ENCODE results near the gene GOLGA6C. TPM values are rescaled to one million over a fixed set of nuclear protein-coding genes. Genes with fewer than 3 reads are reported as not detected.
"Not testable (repeated sequence)": the region's sequence is repeated elsewhere in the genome, so short reads cannot be mapped to it uniquely, and the experiment has no call there.

GOLGA6C gene
- total RNA-seq, 2 donors from 2014 or later, result not detected

- no peaks in the 10 kb centered on the region for H3K9me3 ChIP-seq
- H3K4me1 ChIP-seq, result no peaks in the 10 kb centered on the region
- intact Hi-C loops (cut with DNase I), result no loop called here
- TF ChIP-seq, protein P1, sequence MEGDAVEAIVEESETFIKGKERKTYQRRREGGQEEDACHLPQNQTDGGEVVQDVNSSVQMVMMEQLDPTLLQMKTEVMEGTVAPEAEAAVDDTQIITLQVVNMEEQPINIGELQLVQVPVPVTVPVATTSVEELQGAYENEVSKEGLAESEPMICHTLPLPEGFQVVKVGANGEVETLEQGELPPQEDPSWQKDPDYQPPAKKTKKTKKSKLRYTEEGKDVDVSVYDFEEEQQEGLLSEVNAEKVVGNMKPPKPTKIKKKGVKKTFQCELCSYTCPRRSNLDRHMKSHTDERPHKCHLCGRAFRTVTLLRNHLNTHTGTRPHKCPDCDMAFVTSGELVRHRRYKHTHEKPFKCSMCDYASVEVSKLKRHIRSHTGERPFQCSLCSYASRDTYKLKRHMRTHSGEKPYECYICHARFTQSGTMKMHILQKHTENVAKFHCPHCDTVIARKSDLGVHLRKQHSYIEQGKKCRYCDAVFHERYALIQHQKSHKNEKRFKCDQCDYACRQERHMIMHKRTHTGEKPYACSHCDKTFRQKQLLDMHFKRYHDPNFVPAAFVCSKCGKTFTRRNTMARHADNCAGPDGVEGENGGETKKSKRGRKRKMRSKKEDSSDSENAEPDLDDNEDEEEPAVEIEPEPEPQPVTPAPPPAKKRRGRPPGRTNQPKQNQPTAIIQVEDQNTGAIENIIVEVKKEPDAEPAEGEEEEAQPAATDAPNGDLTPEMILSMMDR (IDR thresholded peaks at IDR 0.05), result no peak
- no peaks in the 10 kb centered on the region for H3K36me3 ChIP-seq
- no peak overlapping the region for H3K9ac ChIP-seq (ENCODE audit: low read depth in 2 of 2, low read length in 2 of 2)
- H3K27ac ChIP-seq, result no peak overlapping the region
- H3K27me3 ChIP-seq, result no peaks in the 10 kb centered on the region
- no peak overlapping the region for H3K4me3 ChIP-seq
- no peak for DNase-seq
These were observed 23.0 kb upstream of the GOLGA6C start for GRCh38 chr15:75235051-75235673.

GRCh38 chr15:75235760-75236729 lies 22.1 kb upstream of the GOLGA6C start:
- DNase-seq, result no peak
- no peaks in the 10 kb centered on the region for H3K9me3 ChIP-seq
- TF ChIP-seq, protein P1 (IDR thresholded peaks at IDR 0.05), result no peak
- no peaks in the 10 kb centered on the region for H3K27me3 ChIP-seq
- no peaks in the 10 kb centered on the region for H3K36me3 ChIP-seq
- no peaks in the 10 kb centered on the region for H3K4me1 ChIP-seq
- no peak overlapping the region for H3K4me3 ChIP-seq
- no peak overlapping the region for H3K27ac ChIP-seq
- H3K9ac ChIP-seq (ENCODE audit: low read depth in 2 of 2, low read length in 2 of 2), result no peak overlapping the region
- intact Hi-C loops (cut with DNase I), result no loop called here

DNA sequence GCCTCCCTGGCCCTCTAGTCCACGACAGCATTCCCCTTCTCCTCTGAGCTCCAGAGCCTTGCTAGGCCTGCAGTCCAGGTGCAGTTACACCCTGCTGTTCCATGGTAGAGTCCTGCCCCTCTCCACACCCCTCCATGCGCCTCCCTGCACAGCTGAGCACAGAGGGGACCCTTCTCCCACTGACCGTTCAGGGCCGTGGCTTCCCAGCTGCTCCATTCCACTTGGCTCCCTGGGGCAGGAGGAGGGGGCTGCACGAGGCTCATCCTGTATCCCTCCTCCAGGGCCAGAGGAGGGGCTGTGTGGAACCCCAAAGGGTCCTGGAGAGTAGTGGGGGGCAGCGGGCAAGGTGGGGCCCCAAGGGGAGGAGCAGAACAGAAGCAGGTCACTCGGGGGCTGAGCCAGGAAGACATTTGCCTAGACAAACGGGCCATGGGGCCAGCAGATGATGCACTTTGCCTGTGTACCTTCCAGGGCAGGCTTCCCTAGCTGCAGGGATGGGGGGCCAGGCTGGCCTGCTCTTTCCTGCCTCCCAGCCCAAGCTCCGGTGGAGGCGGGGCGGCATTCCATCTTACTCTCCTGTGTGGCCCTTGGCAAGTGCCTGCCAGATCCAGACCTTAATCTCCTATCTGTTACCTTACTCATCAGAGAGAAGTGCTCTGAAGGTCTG lies 20.7 kb upstream of the GOLGA6C start:
- TF ChIP-seq, protein P1 (IDR thresholded peaks at IDR 0.05), result no peak
- Histone ChIP-seq H3K27me3 (no peaks in the 10 kb centered on the region), H3K4me1 (no peaks in the 10 kb centered on the region), H3K27ac (no peak overlapping the region), H3K9ac (ENCODE audit: low read depth in 2 of 2, low read length in 2 of 2) (no peak overlapping the region), H3K4me3 (no peak overlapping the region), H3K36me3 (no peaks in the 10 kb centered on the region), H3K9me3 (no peaks in the 10 kb centered on the region)
- no peak for DNase-seq
- intact Hi-C loops (cut with DNase I), result no loop called here

DNA sequence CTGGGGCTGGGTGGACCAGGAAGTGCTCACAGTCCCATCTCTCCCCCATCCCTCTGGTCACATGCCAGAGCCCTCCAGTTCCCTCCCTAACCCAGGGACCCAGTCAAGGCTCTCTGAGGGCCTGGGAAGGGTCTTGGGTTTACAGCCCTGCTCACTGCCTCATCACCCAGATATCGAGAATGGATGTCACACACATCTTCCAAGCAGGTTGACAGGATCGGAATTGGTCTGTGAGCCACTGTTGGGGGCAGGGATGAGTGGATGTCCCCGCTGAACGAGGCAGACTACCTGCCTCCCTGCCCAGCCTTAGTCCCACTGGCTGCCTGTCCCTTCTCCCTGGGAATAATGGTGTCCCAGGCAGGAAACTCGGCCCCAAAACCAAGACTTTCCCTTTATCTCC lies 20.0 kb upstream of the GOLGA6C start:
- no peaks in the 10 kb centered on the region for H3K27me3 ChIP-seq
- no peak overlapping the region for H3K4me3 ChIP-seq
- DNase-seq, result no peak
- no peaks in the 10 kb centered on the region for H3K9me3 ChIP-seq
- intact Hi-C loops (cut with DNase I), result no loop called here
- no peaks in the 10 kb centered on the region for H3K36me3 ChIP-seq
- H3K9ac ChIP-seq (ENCODE audit: low read depth in 2 of 2, low read length in 2 of 2), result no peak overlapping the region
- TF ChIP-seq, protein P1 (IDR thresholded peaks at IDR 0.05), result no peak
- H3K27ac ChIP-seq, result no peak overlapping the region
- no peaks in the 10 kb centered on the region for H3K4me1 ChIP-seq

DNA sequence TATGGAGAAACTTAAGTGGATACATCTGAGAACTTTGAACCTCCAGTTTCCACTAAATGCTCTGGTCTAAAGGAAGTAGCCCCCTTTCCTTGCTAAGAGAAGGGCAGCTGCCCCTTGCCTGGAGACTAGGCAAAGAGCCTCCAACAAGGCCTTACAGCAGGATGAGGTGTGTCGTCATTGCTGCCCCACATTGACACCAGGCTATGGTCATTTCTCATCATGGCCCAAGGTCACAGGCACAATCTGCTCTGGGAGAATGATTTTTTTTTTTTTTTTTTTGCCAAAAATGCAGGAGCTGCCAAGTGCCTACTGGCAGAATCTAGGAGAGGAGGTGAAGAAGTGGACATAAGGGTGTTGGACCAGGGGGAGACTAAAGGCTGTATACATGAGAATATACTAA lies 12.4 kb upstream of the GOLGA6C start:
- H3K9ac ChIP-seq (ENCODE audit: low read depth in 2 of 2, low read length in 2 of 2); H3K27me3 ChIP-seq; intact Hi-C loops (cut with DNase I); H3K4me1 ChIP-seq; H3K36me3 ChIP-seq; H3K9me3 ChIP-seq; H3K4me3 ChIP-seq; H3K27ac ChIP-seq; DNase-seq: not testable (repeated sequence)

DNA sequence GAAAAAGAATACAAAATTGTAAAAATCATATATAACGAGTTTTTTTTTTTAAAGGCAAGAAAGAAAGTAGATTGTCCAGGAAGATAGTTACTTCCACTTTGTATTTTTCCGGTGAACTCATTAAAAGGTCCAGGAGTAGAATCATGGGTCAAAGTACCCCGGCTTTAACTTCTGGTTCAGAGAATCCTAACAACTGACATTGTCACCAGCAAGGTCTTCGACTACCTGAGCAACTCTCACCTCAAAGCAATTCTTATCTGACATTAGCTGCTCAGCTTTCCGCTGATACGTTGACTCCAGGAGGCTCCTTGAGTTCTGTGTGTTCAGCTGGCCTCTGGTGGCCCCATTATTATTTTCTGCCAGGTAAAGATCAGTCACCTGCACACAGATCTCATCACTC lies 9.1 kb upstream of the GOLGA6C start:
- DNase-seq, H3K27me3 ChIP-seq: not testable (repeated sequence)

More for the DNA sequence above, 9.1 kb upstream of the GOLGA6C start:
- intact Hi-C loops (cut with DNase I); H3K4me3 ChIP-seq; H3K36me3 ChIP-seq; H3K27ac ChIP-seq; H3K9ac ChIP-seq (ENCODE audit: low read depth in 2 of 2, low read length in 2 of 2); H3K4me1 ChIP-seq; H3K9me3 ChIP-seq: not testable (repeated sequence)

Data from colonic mucosa (tissue), 4 donors.